HepG2 (cell line): ENCODE results near the gene RNASE9. TPM values are rescaled to one million over a fixed set of nuclear protein-coding genes. Genes with fewer than 3 reads are reported as not detected.

Source experiments
- ATAC-seq: fragments of 200-7000 bp; cut with Tn5 transposase; 3 replicates; pipeline ENCODE4 v1.9.1; 2020; ENCODE audit warnings: mild to moderate bottlenecking, moderate library complexity
- BruUV-seq: library from RNA; stranded (reverse); fragments of 400-500 nt; replicated peaks from 2 replicates; lab custom pipeline; 2021; lab: Mats Ljungman, UMichigan
- CTCF ChIA-PET: fragments of 300-600 bp; formaldehyde crosslinking; extraction: SDS; loops from one replicate; lab custom pipeline; 2021; ENCODE audit warnings: low total read pairs, inconsistent platforms, low intra/inter-chr PET ratio; lab: Yijun Ruan, JAX
- POLR2A ChIA-PET: fragments of 350-600 bp; sonication (Branson Sonifier 250); formaldehyde crosslinking; loops from one replicate; lab custom pipeline; 2020; ENCODE audit warnings: antibody characterized with exemption, inconsistent platforms; lab: Yijun Ruan, JAX
- DNase-seq: peaks from one replicate; pipeline ENCODE4 v3.0.0-alpha.2; 2015; ENCODE audit warnings: low spot score
- FAIRE-seq: peaks from 3 replicates; lab custom pipeline; 2011; peaks lifted over from hg19 to GRCh38; lab: Jason Lieb, UNC
- H2AFZ ChIP-seq: one replicate; pipeline ENCODE4 v1.6.1; 2011; ENCODE audit warnings: low read length, inconsistent platforms
- H3K27ac ChIP-seq: fragments of 300-600 bp; 3 replicates; pipeline ENCODE4 v1.8.0; 2011; ENCODE audit warnings: mixed run types, mild to moderate bottlenecking, mixed read lengths, low read length, inconsistent platforms; ENCODE audit not compliant: insufficient read depth; ENCODE audit errors: extremely low read length
- H3K27me3 ChIP-seq, 2 experiments: fragments of 200-600 bp in 1 of 2; 2 replicates in 1 of 2; 3 replicates in 1 of 2; pipeline versions ENCODE4 v1.6.0 to v1.8.0; 2011; ENCODE audit warnings: low read length in 2 of 2, mild to moderate bottlenecking in 2 of 2, moderate library complexity in 2 of 2, inconsistent platforms in 1 of 2; ENCODE audit not compliant: insufficient read depth in 2 of 2, control insufficient read depth in 1 of 2
- H3K36me3 ChIP-seq, 2 experiments: fragments of 200-600 bp in 1 of 2; replicated peaks in 1 of 2; 2 replicates in 1 of 2; 3 replicates in 1 of 2; pipeline versions ENCODE4 v1.5.1 to v1.8.0; 2011; ENCODE audit warnings: low read length in 2 of 2, inconsistent platforms in 1 of 2; ENCODE audit not compliant: insufficient read depth in 2 of 2, control insufficient read depth in 1 of 2
- H3K4me1 ChIP-seq: 2 replicates; pipeline ENCODE4 v1.5.1; 2012; ENCODE audit warnings: low read length, inconsistent platforms; ENCODE audit not compliant: insufficient read depth
- H3K4me2 ChIP-seq: 2 replicates; pipeline ENCODE4 v1.6.0; 2011; ENCODE audit warnings: low read depth, low read length, inconsistent platforms
- H3K4me3 ChIP-seq, 3 experiments: fragments of 200-600 bp in 1 of 3; sonication (generic), shearing (Covaris generic) in 1 of 3; replicated peaks in 1 of 3; 2 replicates each; pipeline ENCODE4 v1.5.1; 2011 to 2016; ENCODE audit warnings: low read length in 3 of 3, inconsistent platforms in 2 of 3, low read depth in 2 of 3, mild to moderate bottlenecking in 2 of 3, control low read depth in 1 of 3, mixed read lengths in 1 of 3; ENCODE audit not compliant: insufficient read depth in 1 of 3
- H3K79me2 ChIP-seq: one replicate; pipeline ENCODE4 v1.6.1; 2011; ENCODE audit warnings: low read length, inconsistent platforms; ENCODE audit not compliant: insufficient read depth
- H3K9ac ChIP-seq: 2 replicates; pipeline ENCODE4 v1.6.0; 2011; ENCODE audit warnings: mild to moderate bottlenecking, low read depth, low read length, inconsistent platforms; ENCODE audit not compliant: insufficient read depth
- H3K9me3 ChIP-seq: 2 replicates; pipeline ENCODE4 v1.5.1; 2012; ENCODE audit warnings: mild to moderate bottlenecking, low read length
- H4K20me1 ChIP-seq: 2 replicates; pipeline ENCODE4 v1.6.0; 2011; ENCODE audit warnings: inconsistent platforms, mild to moderate bottlenecking, low read length, moderate library complexity; ENCODE audit not compliant: insufficient read depth
- CREM ChIP-seq, 2 experiments: sonication (generic) in 1 of 2; formaldehyde crosslinking in 1 of 2; IDR thresholded peaks; 2 replicates each; pipeline versions ENCODE4 v1.4.0 to v1.6.1; 2016 to 2020; ENCODE audit warnings: antibody characterized with exemption in 1 of 2, mild to moderate bottlenecking in 1 of 2, missing genetic modification reagents in 1 of 2
- KDM2A ChIP-seq: sonication (generic); formaldehyde crosslinking; IDR thresholded peaks from 2 replicates; pipeline ENCODE4 v1.4.0; 2020; ENCODE audit warnings: low read depth, missing genetic modification reagents, borderline replicate concordance
- MYNN ChIP-seq: sonication (generic); formaldehyde crosslinking; IDR thresholded peaks from 2 replicates; pipeline ENCODE4 v1.4.0; 2020; ENCODE audit warnings: mild to moderate bottlenecking, low read depth, missing genetic modification reagents
- PHF5A ChIP-seq: IDR thresholded peaks from one replicate; pipeline ENCODE4 v1.6.1; 2018; ENCODE audit warnings: low read depth, missing genetic modification reagents; ENCODE audit not compliant: unreplicated experiment
- TCF7L2 ChIP-seq: IDR thresholded peaks from 2 replicates; pipeline ENCODE4 v1.6.1; 2011; ENCODE audit warnings: mild to moderate bottlenecking, low read depth, low read length, moderate library complexity
- TFDP2 ChIP-seq: sonication (generic); formaldehyde crosslinking; IDR thresholded peaks from 2 replicates; pipeline ENCODE4 v1.4.0; 2020; ENCODE audit warnings: missing genetic modification reagents
- TOE1 ChIP-seq: sonication (generic); formaldehyde crosslinking; IDR thresholded peaks from 2 replicates; pipeline ENCODE4 v1.4.0; 2020; ENCODE audit warnings: mild to moderate bottlenecking, missing genetic modification reagents
- ZNF232 ChIP-seq: sonication (generic); formaldehyde crosslinking; IDR thresholded peaks from 2 replicates; pipeline ENCODE4 v1.4.0; 2020; ENCODE audit warnings: missing genetic modification reagents, borderline replicate concordance
- ZNF564 ChIP-seq: sonication (generic); formaldehyde crosslinking; IDR thresholded peaks from 2 replicates; pipeline ENCODE4 v1.8.1; 2023; ENCODE audit warnings: mild to moderate bottlenecking, missing genetic modification reagents
- ZNF660 ChIP-seq: sonication (generic); formaldehyde crosslinking; IDR thresholded peaks from 2 replicates; pipeline ENCODE4 v1.5.1; 2020; ENCODE audit warnings: mild to moderate bottlenecking, low read depth, missing genetic modification reagents, borderline replicate concordance
- ZNF850 ChIP-seq: sonication (generic); formaldehyde crosslinking; conservative IDR thresholded peaks from 2 replicates; pipeline ENCODE4 v1.9.0; 2021; ENCODE audit warnings: mild to moderate bottlenecking, missing genetic modification reagents
- ZSCAN21 ChIP-seq: sonication (generic); formaldehyde crosslinking; IDR thresholded peaks from 2 replicates; pipeline ENCODE4 v1.8.0; 2022; ENCODE audit warnings: mild to moderate bottlenecking, missing genetic modification reagents, moderate library complexity, borderline replicate concordance
- WGBS: methylation state at CpG from one replicate; pipeline ENCODE4 v1.1.6; 2017; ENCODE audit warnings: low lambda C conversion rate; 5-methylcytosine and 5-hydroxymethylcytosine counted together
- in situ Hi-C: cut with HindIII; loops from 2 replicates; pipeline ENCODE4 v1.10.0; 2017; ENCODE audit warnings: low pct_unique_long_range_greater_than_20kb; ENCODE audit not compliant: extremely low pct_ligation_motif_present
- intact Hi-C: fragments of 100-400 bp; cut with micrococcal nuclease; formaldehyde crosslinking; loops from one replicate; pipeline ENCODE4 v1.10.0; 2022; ENCODE audit not compliant: unreplicated experiment
- polyA plus RNA-seq, 8 experiments: library from polyadenylated mRNA; depleted of rRNA in 3 of 8; stranded (reverse) in 7 of 8; unstranded in 1 of 8; fragments of >200 nt; fragmentation: Illumina TruSeq in 4 of 8; extraction: Trizol in 4 of 8; gene quantifications; 2 replicates each; pipeline versions ENCODE4 v1.2.1 to v1.2.3, GENCODE V29; 2011 to 2016; ENCODE audit warnings: low read depth in 4 of 8, missing spikeins in 1 of 8, mixed read lengths in 1 of 8; ENCODE audit not compliant: insufficient read depth in 1 of 8
- total RNA-seq, 5 experiments: library from RNA; depleted of rRNA; stranded (reverse); fragments of >200 nt; fragmentation: Illumina TruSeq; extraction: Trizol; gene quantifications; 2 replicates each; pipeline ENCODE4 v1.2.3, GENCODE V29; 2016; ENCODE audit warnings: low read depth in 1 of 5

Gene RNASE9
- total and polyA plus RNA-seq, 2 of the 13 experiments (the other 11 are each of a cell fraction or from before 2014, with no cell fraction given): not detected

GRCh38 chr14:20597108-20597507 is 36.3 kb upstream of the RNASE9 start:
- no peak for DNase-seq
- Histone ChIP-seq H2AFZ (no peak overlapping the region), H3K79me2 (no peaks in the 10 kb centered on the region), H3K4me3 (no peak overlapping the region), H3K9me3 (no peaks in the 10 kb centered on the region), H3K36me3 (no peaks in the 10 kb centered on the region), H3K27ac (no peak overlapping the region), H4K20me1 (no peaks in the 10 kb centered on the region), H3K4me1 (0 out of 2 replicates have a peak, but pooled peaks cover 5% of the 10 kb centered on the region), H3K27me3 (peaks cover 0 to 3% of the 10 kb centered on the region in 2 experiments; a peak in 2 of 5 replicates), H3K4me2 (no peak overlapping the region), H3K9ac (no peak overlapping the region)
- in situ Hi-C loops (no loop called here), intact Hi-C loops (no loop called here)
- no peak for TF ChIP-seq TOE1
- no peak for TF ChIP-seq MYNN (CRISPR knock-in tag)
- TF ChIP-seq TCF7L2: no peak
- TF ChIP-seq ZNF564 (CRISPR knock-in tag): no peak
- TF ChIP-seq PHF5A: no peak
- TF ChIP-seq ZNF850 (CRISPR knock-in tag): no peak
- TF ChIP-seq TFDP2 (CRISPR knock-in tag): no peak
- no peak for TF ChIP-seq CREM (IDR thresholded peaks at IDR 0.05)
- TF ChIP-seq CREM (CRISPR knock-in tag; IDR thresholded peaks at IDR 0.05): no peak
- TF ChIP-seq ZNF660: no peak
- no peak for TF ChIP-seq KDM2A (CRISPR knock-in tag)
- no peak for TF ChIP-seq ZSCAN21 (CRISPR knock-in tag)
- no peak for TF ChIP-seq ZNF232
- FAIRE-seq: no peak
- POLR2A ChIA-PET: no interaction called here
- no TSS peak for BruUV-seq
- CTCF ChIA-PET: no interaction called here
- ATAC-seq: no peak
- 5% methylated on average over 1 of the region's 1 CpG for WGBS
